WI38 (cell line): ENCODE measurements around the gene STOML1.
A peak's percentile ranks its signal among the peaks of the same experiment; 100 is the strongest.
"Not testable (repeated sequence)": the region's sequence is repeated elsewhere in the genome, so short reads cannot be mapped to it uniquely, and the experiment has no call there.

Experiments
- H3K4me3 ChIP-seq: 2 replicates; pipeline ENCODE4 v1.5.1; 2011; ENCODE audit warnings: low read depth, mild to moderate bottlenecking, control low read depth, low read length
- TF ChIP-seq, protein P1 (sequence below): IDR thresholded peaks from 2 replicates; pipeline ENCODE4 v1.5.1; 2012; ENCODE audit warnings: low read depth, mild to moderate bottlenecking, control low read depth, low read length

STOML1 gene

DNA sequence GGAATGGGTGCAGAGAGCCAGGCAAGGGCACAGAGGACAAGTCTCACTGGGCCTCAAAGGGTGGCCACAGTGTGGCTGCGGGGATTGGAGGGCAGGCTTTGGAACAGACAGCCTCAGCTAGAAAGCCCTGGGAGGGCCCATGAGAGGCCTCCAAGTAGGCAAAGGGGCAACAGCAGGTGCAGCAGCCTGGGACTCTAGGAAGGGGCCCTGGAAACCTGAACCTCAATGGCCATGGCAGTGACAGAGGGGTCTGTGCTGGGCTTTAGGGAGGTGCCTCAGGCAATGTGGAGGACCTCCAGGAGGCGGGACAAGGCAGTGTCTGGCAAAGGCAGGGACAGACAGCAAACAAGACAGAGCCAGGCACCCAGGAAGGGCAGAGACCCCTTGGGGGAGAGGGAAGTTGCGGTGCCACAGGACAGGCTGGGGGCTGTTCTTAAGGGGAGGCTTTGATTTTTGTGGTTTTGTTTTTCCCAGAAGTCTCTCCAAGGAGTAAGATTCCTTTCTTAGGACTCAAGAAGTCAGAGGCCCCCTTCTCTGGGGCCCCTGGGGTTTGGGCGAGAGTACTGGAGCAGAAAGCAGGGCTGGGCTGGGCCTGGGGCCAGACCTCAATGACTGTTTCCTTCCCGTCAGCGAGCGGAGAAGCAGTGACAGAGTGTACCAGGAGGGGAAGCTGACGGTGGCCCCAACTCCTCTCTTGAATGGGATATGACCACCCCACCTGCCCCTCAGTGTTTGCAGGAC lies 9.7 kb downstream of the STOML1 start:
- TF ChIP-seq, protein P1, sequence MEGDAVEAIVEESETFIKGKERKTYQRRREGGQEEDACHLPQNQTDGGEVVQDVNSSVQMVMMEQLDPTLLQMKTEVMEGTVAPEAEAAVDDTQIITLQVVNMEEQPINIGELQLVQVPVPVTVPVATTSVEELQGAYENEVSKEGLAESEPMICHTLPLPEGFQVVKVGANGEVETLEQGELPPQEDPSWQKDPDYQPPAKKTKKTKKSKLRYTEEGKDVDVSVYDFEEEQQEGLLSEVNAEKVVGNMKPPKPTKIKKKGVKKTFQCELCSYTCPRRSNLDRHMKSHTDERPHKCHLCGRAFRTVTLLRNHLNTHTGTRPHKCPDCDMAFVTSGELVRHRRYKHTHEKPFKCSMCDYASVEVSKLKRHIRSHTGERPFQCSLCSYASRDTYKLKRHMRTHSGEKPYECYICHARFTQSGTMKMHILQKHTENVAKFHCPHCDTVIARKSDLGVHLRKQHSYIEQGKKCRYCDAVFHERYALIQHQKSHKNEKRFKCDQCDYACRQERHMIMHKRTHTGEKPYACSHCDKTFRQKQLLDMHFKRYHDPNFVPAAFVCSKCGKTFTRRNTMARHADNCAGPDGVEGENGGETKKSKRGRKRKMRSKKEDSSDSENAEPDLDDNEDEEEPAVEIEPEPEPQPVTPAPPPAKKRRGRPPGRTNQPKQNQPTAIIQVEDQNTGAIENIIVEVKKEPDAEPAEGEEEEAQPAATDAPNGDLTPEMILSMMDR, result no peak

DNA sequence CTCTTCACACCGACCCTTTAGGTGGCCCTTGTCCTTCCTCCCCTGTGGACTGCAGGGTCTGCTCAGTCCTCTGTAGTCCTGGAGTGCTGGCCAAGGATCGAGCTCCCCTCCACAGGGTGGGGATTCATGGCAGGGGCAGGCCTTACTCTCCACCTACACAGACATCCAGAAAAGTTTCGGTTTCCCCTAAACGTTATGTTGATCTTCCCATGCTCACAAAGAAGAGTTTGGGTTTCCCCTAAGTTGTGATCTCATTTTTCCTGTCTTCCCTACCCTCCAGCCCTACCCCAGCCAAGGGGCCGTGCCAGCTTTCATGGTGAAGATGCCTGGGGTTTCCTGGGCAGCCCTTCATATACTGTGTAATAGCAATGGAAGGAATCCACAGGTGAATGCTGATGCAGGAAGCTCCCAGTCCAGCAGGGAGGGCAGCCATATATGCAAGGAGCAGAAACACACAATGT lies 10.3 kb downstream of the STOML1 start:
- H3K4me3 ChIP-seq, result no peak overlapping the region
- TF ChIP-seq, protein P1, result no peak

More for the DNA sequence above, 9.7 kb downstream of the STOML1 start:
- H3K4me3 ChIP-seq, result 0 out of 2 replicates have a peak overlapping the region, but pooled peaks have one; percentile 8

DNA sequence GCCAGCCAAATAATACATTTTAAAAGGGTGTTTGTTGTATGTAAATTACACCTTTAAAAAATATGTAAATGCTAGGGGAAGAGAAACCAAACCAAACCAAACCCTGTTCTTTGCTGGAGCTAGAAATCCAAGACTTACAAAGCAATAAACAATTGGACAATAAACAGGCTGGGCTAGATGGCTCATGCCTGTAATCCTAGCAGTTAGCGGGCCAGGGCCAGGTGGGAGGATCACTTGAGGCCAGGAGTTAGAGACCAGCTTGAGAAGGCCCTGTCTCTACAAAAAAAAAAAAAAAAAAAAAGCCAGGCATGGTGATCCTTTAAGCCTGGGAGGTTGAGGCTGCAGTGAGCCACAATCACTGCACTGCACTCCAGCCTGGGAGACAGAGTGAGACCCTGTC lies 12.5 kb downstream of the STOML1 start:
- H3K4me3 ChIP-seq, result no peak overlapping the region
- TF ChIP-seq, protein P1, result no peak

DNA sequence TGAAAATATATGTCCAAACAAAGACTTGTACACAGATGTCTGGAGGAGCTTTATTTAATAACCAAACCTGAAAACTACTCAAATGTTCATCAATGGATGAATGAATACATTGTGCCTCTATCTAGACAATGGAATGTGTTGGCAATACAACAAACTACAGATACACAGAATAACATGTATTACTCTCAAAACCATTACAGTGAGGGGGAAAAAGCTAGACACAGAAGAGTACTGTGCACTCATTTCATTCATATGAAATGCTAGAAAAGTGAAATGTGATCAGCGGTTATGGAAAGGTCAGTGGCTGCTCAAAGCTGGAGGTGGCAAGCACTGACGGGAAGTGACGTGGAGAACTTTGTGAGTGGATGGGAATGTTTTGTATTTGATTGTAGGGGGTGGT lies 13.2 kb downstream of the STOML1 start:
- TF ChIP-seq, protein P1, result no peak
- no peak overlapping the region for H3K4me3 ChIP-seq

DNA sequence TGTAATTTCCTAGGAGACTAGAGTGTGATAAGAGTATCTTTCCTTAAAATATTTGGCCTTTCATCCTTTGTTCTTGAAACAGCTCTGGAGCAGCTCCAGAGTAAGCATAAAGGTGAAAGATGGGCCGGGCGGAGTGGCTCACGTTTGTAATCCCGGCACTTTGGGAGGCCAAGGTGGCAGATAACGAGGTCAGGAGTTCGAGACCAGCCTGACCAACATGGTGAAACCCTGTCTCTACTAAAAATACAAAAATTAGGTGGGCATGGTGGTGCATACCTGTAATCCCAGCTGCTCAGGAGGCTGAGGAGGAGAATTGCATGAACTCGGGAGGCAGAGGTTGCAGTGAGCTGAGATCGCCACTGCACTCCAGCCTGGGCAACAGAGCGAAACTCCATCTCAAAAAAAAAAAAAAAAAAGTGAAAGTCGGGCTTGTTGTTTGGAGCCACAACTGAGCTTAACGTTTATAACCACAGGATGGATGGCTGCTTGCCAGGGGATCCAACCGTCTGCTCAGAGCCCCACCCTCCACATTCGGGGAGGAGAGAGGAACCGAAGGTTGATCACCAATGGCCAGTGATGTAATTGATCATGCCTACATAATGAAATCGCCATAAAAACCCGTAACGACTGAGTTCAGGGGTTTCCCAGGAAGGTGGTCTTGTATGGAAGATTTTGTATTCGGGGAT lies 16.5 kb downstream of the STOML1 start:
- H3K4me3 ChIP-seq, result not testable (repeated sequence)

DNA sequence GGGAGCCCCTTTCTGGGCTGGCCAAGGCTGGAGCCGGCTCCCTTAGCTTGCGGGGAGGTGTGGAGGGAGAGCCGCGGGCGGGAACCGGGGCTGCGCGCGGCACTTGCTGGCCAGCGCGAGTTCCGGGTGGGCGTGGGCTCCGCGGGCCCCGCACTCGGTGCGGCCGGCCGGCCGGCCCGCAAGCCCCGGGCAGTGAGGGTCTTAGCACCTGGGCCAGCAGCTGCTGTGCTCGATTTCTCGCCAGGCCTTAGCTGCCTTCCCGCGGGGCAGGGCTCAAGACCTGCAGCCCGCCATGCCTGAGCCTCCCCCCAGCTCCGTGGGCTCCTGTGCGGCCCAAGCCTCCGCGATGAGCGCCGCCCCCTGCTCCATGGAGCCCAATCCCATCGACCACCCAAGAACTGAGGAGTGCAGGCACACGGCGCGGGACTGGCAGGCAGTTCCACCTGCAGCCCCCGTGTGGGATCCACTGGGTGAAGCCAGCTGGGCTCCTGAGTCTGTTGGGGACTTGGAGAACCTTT lies 18.4 kb downstream of the STOML1 start:
- not testable (repeated sequence) for H3K4me3 ChIP-seq

DNA sequence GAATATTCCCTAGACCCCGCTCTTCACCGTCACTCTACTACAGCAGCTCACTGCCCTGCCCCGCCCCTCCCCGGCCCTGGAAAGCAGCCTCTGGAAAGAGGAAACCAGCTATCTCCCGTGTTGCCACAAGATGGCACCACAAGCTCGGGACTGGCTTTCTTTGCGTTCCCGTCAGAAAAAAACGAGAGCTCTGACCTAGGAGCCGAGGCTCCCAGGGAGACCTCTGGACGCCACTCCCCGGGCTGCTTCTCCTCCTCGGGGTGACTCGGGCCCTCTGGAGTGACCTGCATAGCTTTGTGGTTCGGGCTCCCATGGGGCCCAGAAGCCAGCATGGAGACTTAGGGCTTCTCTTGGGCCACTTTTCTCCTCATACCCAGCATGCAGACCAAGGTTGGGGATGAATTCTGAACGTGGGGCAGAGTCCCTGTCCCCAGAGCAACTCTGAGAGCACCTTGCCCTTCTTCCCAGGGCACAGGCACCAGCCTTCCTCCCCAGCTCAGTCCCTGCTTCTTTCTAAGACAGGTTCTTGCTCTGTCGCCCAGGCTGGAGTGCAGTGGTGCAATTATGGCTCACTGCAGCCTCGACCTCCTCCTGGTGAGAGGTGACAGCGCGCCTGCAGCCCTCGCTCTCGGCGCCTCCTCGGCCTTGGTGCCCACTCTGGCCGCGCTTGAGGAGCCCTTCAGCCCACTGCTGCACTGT lies 19.0 kb downstream of the STOML1 start:
- TF ChIP-seq, protein P1, result peak; percentile 82
- no peak overlapping the region for H3K4me3 ChIP-seq
